Left lung (tissue), 10 donors: Measurements from ENCODE around the gene KCNF1. TPM values are rescaled to one million over a fixed set of nuclear protein-coding genes. Genes with fewer than 3 reads are reported as not detected.

Experiments
- ATAC-seq: fragments of 200-7000 bp; cut with Tn5 transposase; one replicate; pipeline ENCODE4 v1.9.1; 2020; ENCODE audit warnings: moderate library complexity
- DNase-seq, 4 donors: peaks; one replicate each; pipeline ENCODE4 v3.0.0-alpha.2; 2013 to 2020
- H3K27ac ChIP-seq, 2 donors: fragments of 200-600 bp; sonication (generic) in 1 of 2; one replicate each; pipeline versions ENCODE4 v1.5.0 to v1.8.0; 2020 to 2021
- H3K27me3 ChIP-seq, 2 donors: fragments of 200-600 bp; sonication (generic) in 1 of 2; one replicate each; pipeline versions ENCODE4 v1.5.0 to v1.8.0; 2020 to 2021
- H3K36me3 ChIP-seq, 2 donors: fragments of 200-600 bp; sonication (generic) in 1 of 2; one replicate each; pipeline versions ENCODE4 v1.5.0 to v1.8.0; 2020 to 2021
- H3K4me1 ChIP-seq, 2 donors: fragments of 200-600 bp; one replicate each; pipeline ENCODE4 v1.8.0; 2021
- H3K4me3 ChIP-seq, 2 donors: fragments of 200-600 bp; sonication (generic) in 1 of 2; one replicate each; pipeline versions ENCODE4 v1.5.0 to v1.8.0; 2020 to 2021; ENCODE audit warnings: mild to moderate bottlenecking in 1 of 2
- H3K9me3 ChIP-seq, 2 donors: fragments of 200-600 bp; sonication (generic) in 1 of 2; one replicate each; pipeline versions ENCODE4 v1.5.0 to v1.8.0; 2020 to 2021
- CTCF ChIP-seq, 2 donors: fragments of 200-600 bp; sonication (generic) in 1 of 2; IDR thresholded peaks; one replicate each; pipeline versions ENCODE4 v1.5.0 to v1.8.0; 2021; ENCODE audit warnings: antibody characterized with exemption in 2 of 2
- intact Hi-C, 2 donors: fragments of 100-400 bp; cut with DNase I; formaldehyde crosslinking; loops; one replicate each; pipeline versions ENCODE4 v1.11.2 to v1.14.2; 2022
- polyA plus RNA-seq, 6 donors: library from polyadenylated mRNA; unstranded; fragments of 120-200 nt; gene quantifications; one replicate each; pipeline ENCODE4 v1.2.1, GENCODE V29; 2013; ENCODE audit not compliant: insufficient read length in 6 of 6
- total RNA-seq, 2 donors: library from RNA; stranded (reverse); fragmentation: NEBNext Ultra II Directional; extraction: Animal tissue kit (Norgen Biotek cat#: 25700); gene quantifications; one replicate each; pipeline ENCODE4 v1.2.1, GENCODE V29; 2021
- donor health status: DM: no; HTN: yes; CAD: no.
- donor health status: DM: no; HTN: no; CAD: no.

Gene KCNF1
- total and polyA plus RNA-seq, 8 donors = 0.98 to 2.5 (median 1.8) TPM; not detected in 2

GRCh38 chr2:10901160-10901939 lies 10.4 kb upstream of the KCNF1 start:
- H3K27me3 ChIP-seq = no peaks in the 10 kb centered on the region
- no peaks in the 10 kb centered on the region for H3K4me1 ChIP-seq
- no peak overlapping the region for H3K4me3 ChIP-seq
- H3K36me3 ChIP-seq = no peaks in the 10 kb centered on the region
- intact Hi-C loops = no loop called here
- DNase-seq (no peak), ATAC-seq (no peak)
- TF ChIP-seq CTCF (IDR thresholded peaks at IDR 0.05) = no peak
- H3K27ac ChIP-seq = no peak overlapping the region
- no peaks in the 10 kb centered on the region for H3K9me3 ChIP-seq

GRCh38 chr2:10903861-10904210 lies 7.9 kb upstream of the KCNF1 start:
- no peak overlapping the region for H3K4me3 ChIP-seq
- no peaks in the 10 kb centered on the region for H3K36me3 ChIP-seq
- no peaks in the 10 kb centered on the region for H3K9me3 ChIP-seq
- H3K27me3 ChIP-seq = no peaks in the 10 kb centered on the region
- DNase-seq (no peak), ATAC-seq (no peak)
- H3K27ac ChIP-seq = no peak overlapping the region
- intact Hi-C loops = no loop called here
- H3K4me1 ChIP-seq = no peaks in the 10 kb centered on the region
- no peak for TF ChIP-seq CTCF (IDR thresholded peaks at IDR 0.05)

- Histone ChIP-seq H3K27me3 (peaks cover 0 to 3% of the 10 kb centered on the region in 2 donors), H3K4me3 (no peak overlapping the region), H3K9me3 (no peaks in the 10 kb centered on the region), H3K36me3 (no peaks in the 10 kb centered on the region), H3K27ac (no peak overlapping the region), H3K4me1 (no peaks in the 10 kb centered on the region)
- TF ChIP-seq CTCF (IDR thresholded peaks at IDR 0.05) = no peak
- intact Hi-C loops = no loop called here
- ATAC-seq (no peak), DNase-seq (no peak)
These were observed 7.3 kb upstream of the KCNF1 start for GRCh38 chr2:10904455-10904854.

- intact Hi-C loops = no loop called here
- H3K27ac ChIP-seq = no peak overlapping the region
- no peaks in the 10 kb centered on the region for H3K9me3 ChIP-seq
- DNase-seq (no peak), ATAC-seq (no peak)
- H3K4me1 ChIP-seq = no peaks in the 10 kb centered on the region
- H3K4me3 ChIP-seq = no peak overlapping the region
- no peak for TF ChIP-seq CTCF (IDR thresholded peaks at IDR 0.05)
- H3K27me3 ChIP-seq = peaks cover under 1 to 11% of the 10 kb centered on the region in 2 donors
- H3K36me3 ChIP-seq = no peaks in the 10 kb centered on the region
These were observed 6.5 kb upstream of the KCNF1 start for GRCh38 chr2:10905006-10905861.

GRCh38 chr2:10905862-10906143 lies 5.9 kb upstream of the KCNF1 start:
- DNase-seq = no peak
- Histone ChIP-seq H3K27me3 (peaks cover 6 to 17% of the 10 kb centered on the region in 2 donors), H3K4me3 (no peak overlapping the region), H3K27ac (no peak overlapping the region), H3K4me1 (no peaks in the 10 kb centered on the region), H3K9me3 (no peaks in the 10 kb centered on the region), H3K36me3 (no peaks in the 10 kb centered on the region)
- TF ChIP-seq CTCF (IDR thresholded peaks at IDR 0.05) = no peak
- ATAC-seq = no peak
- intact Hi-C loops = no loop called here
